AML-193 (cell line): Measurements from ENCODE around the gene ZNF385B.
A peak's percentile ranks its signal among the peaks of the same experiment; 100 is the strongest.

Experiments used
- DNase-seq, 2 experiments: peaks; one replicate each; lab custom pipeline; 2025; lab: John Stamatoyannopoulos, UW

ZNF385B gene

DNA sequence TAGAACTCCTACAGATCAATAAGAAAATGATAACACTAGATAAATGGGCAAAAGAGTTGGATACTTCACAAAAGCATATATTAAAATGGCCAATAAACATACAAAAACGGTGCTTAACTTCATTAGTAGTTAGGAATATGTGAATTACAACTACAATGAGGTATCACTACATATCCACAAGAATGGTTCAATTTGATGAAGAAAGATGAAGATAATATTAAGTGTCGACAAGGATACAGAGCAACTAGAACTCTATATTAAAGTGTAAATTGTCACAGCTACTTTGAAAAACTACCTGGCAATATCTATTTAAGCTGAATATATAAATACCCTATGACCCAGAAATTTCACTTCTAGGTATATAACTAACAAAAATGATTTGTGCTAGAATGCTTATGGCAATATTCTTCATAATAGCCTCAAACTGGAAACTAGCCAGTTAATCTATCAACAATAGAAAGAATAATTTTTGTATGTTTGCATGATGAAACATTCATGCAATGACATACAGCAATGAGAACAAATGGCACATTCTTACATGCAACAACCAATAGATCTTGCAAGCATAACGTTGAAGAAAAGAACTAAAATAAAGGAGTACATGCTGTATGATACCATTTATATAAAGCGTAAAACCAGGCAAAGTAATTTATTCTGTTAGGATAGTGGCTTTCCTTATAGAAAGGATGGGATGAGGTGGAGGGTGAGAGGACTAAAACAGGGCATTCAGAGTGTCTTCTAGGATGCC, 306.6 kb downstream of the ZNF385B start:
- DNase-seq = no peak

DNA sequence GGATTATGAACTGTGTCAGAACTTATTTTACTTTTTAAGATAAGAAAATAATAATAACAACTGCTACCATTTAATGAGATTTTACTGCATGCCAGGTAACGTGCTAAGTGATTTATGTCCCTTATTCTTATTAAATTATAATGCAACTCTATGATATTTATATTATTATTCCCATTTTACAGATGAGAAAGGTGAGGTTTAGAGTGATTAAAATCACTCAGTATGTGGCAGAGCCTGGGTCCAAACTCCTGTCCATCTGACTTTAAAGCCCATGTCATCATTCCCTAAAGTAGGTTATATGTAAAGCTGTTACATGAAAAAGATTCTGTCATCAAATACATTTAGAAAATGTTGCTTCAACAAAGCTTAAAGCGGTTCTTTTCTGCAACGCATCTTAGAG, 308.0 kb downstream of the ZNF385B start:
- DNase-seq = no peak

DNA sequence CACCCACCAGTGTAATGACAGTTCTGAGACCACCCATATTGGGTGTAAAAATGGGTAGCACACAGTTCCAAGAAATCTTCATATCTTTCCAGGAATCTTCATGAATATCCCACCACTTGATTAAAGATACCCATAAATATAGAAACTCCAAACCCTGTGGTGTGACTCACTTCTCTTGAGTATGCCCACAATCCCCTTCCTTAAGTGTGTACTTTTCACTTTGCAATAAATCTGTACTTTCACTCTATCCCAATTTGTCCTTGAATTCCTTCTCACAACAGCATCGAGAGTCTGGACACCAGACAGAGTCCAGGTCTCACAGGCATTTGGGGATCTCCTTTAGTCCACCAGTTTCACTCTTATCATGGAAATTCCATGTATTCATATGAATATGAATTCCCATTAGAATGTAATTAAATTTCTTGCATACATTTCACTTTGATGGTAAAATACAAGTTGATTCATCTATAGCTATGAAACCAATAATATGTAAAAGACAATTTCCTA, 309.8 kb downstream of the ZNF385B start:
- no peak for DNase-seq

DNA sequence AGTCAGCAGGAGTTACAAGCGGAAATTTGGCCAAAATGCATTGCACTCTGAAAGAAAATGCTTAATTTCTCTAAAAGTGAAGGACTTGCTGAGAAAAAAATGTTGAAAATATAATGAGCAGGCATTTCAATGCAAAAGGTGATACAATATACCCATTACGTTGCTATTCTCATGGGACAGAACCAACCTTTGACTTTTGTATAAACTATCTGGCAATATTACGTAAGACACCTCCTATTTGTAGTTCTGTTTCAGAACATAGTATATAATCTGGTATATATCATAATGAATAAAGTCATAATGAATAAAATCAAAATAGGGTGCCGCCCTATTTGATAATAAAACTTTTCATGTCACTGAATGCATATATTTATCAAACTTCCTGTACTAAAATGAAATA, 310.6 kb downstream of the ZNF385B start:
- DNase-seq = no peak

DNA sequence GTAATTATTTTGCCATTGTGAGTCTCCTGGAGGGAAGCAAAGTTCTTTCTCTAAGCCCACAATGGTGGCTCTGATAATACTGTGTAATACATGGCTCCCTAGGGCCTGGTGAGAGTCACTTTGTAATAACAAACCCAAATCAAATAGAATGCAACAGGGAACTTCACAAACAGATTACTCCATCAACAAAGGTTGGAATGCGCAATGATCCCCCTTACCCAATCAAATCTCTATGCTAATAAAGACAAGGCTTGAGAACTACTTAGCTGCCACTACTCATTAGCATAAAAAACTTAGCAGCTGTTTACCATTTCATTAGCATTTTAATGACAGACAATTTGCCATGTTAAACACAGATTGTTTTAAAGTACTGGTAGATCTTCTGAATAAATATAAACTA, 311.2 kb downstream of the ZNF385B start:
- DNase-seq = no peak

DNA sequence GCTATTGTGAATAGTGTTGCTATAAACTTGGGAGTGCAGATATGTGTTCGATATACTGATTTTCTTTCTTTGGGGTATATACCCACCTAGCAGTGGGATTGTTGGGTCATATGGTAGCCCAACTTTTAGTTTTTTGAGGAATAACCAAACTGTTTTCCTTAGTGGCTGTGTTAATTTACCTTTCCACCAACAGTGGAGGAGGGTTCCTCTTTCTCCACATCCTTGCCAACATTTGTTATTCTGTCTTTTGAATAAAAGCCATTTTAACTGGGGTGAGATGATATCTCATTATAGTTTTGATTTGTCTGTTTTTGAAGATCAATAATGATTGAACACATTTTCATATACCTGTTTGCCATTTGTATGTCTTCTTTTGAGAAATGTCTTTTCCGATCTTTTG, 314.8 kb downstream of the ZNF385B start:
- peak in 1 of 2 experiments; percentile 8 for DNase-seq

DNA sequence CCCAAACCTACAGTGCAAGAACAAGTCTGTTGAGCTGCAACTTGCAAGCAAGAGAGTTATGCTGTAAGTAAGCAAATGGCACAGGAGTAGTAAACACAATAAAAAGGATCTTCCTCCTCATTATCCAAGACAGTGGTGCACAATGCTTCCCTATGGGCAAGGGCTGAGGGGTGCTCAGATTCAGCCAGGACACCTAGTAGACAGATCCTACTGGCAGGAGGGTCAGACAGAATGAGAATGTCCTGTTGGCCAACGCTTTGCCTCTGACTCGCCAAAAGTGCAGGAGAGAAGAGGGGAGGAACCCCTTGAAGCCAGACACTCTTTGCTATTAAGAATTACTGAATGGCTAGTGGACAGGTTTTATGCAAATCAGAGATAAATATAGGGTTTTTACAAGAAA, 316.4 kb downstream of the ZNF385B start:
- DNase-seq = no peak

DNA sequence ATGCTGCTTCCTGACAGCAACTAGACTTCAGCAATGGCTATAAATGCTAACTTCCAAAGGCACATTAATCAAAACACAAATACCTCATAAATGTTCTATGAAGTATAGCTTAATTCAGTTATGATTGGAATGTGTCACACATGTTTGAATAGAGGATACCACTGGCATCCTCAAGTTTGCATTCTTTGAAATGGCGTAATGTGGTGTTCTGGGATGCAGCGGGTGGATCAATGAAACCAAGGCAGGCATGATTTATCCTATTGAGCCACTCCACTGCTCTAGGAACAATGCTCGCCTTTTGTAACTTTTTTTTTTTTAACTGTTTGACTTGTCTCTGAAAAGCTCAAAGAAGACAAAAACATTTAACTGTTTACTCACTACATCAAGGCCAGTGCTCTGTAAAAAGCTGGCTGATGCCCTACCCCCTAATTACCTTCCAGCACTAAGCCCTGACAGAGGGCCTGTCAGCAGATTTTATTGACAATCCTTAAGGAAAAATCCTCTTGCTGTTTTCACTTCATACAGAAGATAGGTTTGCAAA, 318.0 kb downstream of the ZNF385B start:
- DNase-seq = no peak

DNA sequence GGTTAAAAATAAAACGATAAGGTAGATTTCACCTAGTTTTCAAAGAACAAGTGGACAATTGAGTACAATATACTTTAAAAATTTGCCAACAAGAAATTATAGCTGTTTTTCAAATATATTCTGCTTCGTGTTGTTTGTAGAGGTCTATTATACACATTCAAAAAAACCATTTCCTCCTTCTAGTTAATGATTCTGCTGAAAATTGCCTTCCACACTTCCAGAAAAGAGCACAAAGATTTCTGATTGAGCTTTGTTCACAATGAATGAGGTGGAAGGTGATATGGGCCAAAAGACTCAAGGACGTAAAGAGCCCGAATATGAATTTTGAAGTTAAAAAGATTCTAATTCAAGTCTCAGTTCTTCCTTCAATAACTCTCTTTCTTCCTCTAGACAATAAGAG, 319.8 kb downstream of the ZNF385B start:
- DNase-seq = no peak

DNA sequence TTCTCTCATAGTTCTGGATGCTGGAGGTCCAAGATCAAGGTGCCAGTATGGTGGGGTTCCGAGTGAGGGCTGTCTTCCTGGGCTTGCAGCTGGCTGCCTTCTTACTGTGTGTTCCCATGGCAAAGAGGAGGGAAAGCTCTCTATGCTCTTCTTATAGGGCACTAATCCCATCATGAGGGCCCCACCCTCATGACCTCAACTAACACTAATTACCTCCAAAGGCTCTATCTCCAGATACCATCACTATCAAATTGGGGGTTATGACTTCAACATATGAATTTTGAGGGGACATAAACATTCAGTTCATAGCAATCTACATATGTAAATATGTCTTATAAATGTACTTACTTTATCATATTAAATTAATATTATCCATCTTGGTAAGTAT, 322.3 kb downstream of the ZNF385B start:
- no peak for DNase-seq

DNA sequence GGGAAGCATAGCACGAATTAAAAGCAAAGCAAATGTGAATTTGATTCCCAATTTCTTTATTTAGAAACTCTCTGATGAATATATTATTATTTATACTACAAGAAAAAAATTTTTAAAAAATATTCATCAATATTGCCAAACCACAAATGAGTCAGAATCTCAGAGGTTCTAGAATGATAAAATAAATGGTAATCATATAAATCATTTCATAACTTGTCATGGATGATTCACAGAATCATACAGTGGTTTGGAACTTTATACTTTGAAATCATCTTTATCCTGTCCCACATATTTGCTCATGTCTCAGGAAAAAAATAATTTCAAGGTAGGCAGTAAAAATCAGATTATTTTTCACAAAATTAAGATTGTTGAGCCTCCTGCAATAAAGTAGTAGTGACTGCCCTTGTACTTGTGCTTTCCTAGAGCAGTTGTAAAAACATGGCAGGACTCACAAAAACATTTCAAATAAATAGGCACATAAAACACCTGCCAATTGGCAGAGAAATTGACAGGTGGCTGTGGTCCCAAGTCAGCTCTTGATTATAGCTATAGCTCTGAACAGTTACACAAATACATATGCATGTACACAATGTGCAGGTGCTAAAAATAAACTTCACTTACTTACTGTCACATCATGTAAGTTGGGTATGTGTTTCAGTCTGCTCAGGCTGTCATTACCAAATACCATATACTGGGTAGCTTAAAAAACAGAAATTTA, 322.8 kb downstream of the ZNF385B start:
- no peak for DNase-seq

DNA sequence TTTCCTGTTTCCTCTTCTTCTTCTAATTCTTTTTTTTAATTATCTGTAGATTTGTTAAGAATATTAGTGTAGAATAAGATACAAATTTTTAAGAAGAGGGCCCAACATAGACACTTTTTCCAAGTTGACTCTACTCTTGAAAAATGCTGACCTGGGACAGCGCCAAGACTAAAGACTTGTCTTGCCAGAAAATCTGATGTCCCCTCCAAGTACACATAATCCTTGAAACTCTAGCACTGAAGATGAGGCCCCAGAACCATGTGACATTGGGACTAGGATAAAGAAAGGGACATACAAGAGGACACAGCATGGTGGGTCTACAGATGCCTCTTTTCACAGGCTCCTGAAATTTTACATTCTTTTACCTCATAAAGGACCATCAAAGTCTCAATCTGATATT, 325.2 kb downstream of the ZNF385B start:
- DNase-seq = no peak

DNA sequence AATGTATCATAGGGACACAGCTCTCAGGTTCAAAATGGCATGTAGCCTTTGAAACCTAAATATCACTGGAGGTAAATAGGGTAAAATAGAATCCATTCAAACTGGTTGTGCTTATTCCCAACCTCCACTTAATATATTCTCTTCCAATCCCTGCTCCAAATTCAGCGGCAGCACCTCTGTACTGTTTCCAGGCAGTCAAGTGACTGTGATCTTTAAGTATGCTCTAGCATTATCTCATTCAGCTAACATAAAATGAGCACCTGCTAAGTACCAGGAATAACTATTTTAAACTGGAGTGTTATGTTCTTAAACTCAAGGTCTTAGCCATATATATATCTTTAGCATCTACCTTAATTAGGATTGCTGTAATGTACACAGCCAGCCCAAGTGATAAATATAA, 327.5 kb downstream of the ZNF385B start:
- no peak for DNase-seq

DNA sequence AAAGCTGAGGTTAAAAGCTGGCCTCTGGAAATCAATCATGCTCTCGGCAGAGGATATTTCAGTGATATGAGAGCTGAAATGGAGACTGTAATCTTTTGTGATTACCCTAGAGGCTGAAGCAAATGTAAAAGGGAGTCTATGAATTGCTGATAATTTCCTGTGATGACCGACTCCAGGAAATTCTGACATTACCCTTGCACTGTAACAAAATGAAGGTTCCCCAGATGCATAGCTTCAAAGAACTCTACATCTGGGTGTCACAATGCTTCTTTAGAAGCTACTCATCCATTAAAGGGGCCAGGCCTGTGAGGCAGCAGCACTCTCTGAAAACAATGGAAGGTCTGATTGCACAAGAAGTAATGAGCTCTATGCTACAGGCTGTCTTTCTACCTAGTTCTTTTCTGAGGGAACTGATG, 328.5 kb downstream of the ZNF385B start:
- DNase-seq = no peak

DNA sequence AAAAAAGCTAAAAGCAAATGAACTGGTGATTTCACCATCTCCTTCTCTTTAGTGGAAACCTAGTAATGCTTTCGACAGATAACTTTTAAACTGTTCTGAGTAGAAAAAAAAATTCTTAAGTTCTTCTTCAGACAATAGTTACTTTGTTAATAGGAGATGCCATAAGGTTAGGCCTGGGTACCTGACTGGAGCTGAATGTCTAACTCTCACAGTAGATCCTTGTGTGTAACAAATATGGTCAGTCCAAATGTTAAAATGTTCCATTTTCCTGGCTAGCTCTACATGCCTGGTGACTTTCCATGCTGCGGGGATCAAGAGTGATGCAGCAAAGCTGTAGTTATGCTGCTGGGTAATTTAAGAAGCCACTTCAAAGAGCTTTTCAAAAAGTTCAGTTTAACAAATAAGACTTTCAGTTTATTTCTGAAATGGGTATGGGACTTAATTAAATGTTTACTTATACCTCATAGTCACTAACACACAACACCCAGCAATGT, 332.8 kb downstream of the ZNF385B start:
- no peak for DNase-seq

DNA sequence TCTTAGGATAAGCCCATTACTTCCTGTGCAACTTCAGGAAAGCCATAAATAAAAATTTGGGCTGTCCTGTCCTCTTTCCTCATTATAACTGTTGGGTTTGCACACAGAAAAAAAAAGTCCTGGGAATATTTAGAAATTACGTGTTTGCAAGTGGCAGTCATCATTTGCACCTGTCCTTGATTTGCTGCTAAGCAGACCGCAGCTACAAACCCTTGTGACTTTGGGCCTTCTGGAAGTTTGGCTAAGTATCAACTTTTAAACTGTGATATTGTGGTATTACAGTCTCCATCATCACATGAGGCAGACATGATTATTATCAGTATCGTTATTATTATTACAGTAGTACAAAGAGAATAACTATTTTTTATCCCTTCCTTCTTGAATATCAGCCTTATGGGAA, 336.1 kb downstream of the ZNF385B start:
- no peak for DNase-seq

DNA sequence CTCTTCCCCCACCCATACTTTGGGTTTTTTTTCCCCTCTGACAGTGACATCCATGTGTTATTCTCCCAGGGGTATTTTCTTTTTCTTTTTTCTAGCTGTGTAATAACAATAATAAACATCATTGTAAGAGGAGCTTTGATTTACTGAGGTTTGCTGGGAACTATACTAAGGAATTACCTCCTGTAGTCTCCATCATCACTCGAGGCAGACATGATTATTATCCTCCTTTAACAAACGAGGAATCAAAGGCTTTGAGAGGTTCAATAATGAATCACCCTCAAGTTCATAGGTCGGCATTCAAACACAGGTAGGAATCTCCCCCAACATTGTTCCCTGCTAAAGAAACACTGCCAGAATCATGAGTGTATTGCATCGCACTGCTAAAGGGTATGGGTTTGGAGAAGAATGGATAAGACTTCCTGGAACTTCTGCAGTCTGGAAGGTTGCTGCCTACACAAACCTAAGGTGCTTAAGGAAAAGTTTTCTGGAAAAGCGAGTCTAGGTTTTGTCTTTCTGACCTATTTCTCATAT, 336.5 kb downstream of the ZNF385B start:
- DNase-seq = no peak

DNA sequence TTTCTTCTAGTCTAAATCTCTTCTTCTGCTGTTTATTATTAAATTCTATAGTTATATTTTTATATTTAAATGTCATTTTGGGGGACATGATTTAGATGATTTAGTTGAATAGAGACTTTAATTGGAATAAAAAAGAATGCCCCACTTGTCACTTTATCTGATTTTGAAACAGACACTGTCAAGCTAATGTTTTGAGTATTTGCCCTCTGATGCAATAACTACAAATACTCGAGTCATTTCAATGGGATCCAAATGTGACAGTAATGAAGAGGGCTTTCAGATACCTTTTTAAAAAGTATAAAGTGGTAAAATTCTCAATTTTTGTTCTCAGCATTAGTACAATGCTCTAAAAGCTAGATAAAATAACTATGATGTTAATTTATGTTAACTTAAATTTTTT, 339.5 kb downstream of the ZNF385B start:
- no peak for DNase-seq

DNA sequence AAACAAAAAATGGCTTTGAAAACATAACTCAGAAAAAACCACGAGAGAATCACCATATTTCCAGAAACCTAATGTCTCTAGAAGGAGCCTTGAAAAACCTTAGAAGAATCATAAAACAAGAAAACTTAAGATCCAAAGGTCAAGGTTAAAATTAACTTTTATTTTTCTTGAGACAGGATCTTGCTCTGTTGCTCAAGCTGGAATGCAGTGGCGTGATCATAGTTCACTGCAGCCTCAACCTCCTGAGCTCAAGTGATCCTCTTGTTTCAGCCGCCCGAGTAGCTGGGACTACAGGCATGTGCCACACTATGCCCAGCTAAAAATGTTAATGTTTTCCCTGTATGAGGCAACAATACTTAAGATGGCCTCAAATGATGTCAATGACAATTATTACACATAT, 342.6 kb downstream of the ZNF385B start:
- no peak for DNase-seq

DNA sequence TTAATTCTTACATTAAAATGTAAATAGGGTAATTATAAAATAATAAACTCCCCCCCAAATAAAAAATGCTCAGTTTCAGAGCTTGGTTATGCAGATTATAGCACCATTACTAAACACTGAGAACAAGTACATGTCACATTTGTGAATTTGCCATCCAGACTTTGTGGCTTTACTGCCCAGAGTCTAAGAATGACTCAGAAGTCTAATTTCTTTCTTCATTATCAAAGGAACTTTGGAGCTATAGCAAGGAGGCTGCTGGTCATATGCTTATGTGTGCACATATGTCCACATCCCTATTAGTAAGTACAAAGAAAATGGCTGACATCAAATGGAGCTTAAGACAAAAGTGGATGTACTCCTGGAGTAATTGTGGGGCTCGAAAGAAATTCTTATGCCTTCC, 348.2 kb downstream of the ZNF385B start:
- no peak for DNase-seq

DNA sequence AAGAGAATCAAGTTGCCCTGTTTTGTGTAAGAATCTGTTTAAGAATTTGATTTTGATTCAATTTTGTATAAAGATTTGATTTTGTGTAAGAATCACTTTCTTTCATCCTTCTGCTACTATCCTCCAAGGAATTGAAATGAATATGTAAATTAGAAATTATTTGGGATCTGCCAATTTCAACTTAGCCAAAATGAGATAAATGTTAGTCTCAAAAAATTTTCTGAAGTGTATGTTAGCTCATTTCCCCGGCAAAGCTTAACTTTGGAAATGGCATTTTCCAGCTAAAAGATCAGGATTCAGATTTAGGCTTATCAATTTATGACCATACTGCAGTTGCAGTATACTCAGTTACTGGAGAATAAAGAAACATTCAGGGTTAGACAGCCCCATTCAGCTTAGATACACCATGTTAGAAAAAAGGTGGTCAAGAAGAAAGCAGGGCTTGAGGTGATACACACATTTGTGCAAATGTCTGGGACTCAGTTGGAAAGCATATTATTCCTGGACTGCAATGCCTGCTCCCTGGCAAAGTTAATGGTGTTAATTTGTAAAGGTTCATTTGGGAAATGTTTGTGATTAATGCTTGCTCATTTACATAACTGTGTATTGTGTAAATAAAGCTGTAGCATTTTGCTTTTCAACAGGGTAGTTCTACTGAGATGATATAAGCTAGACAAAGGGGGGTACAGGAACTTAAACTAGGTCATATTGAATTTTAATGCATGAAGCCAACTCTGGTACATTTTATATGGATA, 349.0 kb downstream of the ZNF385B start:
- DNase-seq = no peak
